GM18907 (cell line): ENCODE results near the gene IFRD1.
A peak's percentile ranks its signal among the peaks of the same experiment; 100 is the strongest.

Experiments
- ATAC-seq: cut with Tn5 transposase; IDR thresholded peaks from one replicate; pipeline ENCODE4 v1.9.1; 2021; ENCODE audit warnings: mild to moderate bottlenecking, moderate library complexity; ENCODE audit not compliant: unreplicated experiment

Gene IFRD1

DNA sequence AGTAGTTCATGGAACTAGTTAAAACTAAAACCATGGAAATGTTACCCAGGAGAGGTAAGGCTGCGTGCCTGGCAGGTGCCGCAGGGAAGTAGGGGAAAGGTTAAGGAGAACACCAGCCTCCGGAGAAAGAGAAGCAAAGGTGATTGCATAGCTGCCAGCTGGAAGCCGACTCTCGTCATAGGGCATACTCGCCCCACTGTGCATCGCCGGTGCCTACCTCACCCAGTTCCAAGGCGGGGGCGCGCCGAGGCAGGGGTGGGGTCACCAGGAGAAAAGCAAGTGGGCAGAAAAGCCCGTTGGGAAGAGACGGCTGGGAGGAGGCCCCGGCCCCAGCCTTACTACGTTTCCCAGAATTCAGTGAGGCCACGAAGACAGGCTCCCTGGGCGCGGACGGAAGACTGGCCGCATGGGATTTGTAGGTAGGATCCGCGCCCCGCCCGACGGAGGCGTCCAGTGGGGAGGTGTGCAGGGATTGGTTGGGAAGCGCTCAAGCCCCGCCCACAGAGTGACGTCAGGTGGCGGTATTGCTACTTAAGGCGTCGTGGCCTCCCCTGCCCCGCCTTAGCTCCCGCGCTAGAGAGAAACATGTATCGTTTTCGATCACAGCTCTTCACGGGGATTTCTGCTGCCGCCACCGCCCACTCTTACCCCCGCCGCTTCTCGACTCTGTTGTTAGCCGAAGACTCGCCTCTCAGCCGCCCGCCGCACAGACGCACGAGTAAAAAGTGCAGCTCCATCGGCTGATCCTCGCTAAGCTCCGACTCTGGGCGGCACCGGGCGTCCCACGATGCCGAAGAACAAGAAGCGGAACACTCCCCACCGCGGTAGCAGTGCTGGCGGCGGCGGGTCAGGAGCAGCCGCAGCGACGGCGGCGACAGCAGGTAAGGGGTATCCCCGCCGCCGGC is at the start of gene IFRD1:
Gene IFRD1, plus strand, starts transcription at position 559 of the 905 bp plus-strand sequence. Its CDS starts 229 bp downstream, at position 788.
- peak; percentile 82 for ATAC-seq

DNA sequence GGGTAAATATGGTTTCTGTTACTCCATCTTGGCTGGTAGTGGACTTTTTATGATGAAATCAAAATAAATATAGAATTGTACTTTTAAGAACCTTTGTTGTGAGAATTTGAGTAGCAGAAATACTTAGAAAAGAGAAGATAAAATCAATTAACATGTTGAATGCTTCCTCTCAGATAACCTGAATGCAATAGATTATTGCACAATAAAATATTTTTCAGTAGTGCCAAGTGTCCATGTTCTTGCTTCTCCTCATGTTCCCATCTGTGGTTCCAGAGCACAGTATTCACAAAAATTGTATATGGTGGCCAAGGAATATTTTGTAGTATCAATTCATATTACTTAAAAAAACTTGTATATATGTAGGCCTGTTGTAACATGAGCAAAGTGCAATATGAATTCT is 45.9 kb upstream of the IFRD1 start:
- no peak for ATAC-seq

- no peak for ATAC-seq
Measured at GRCh38 chr7:112405286-112405685, 45.0 kb upstream of the IFRD1 start.

DNA sequence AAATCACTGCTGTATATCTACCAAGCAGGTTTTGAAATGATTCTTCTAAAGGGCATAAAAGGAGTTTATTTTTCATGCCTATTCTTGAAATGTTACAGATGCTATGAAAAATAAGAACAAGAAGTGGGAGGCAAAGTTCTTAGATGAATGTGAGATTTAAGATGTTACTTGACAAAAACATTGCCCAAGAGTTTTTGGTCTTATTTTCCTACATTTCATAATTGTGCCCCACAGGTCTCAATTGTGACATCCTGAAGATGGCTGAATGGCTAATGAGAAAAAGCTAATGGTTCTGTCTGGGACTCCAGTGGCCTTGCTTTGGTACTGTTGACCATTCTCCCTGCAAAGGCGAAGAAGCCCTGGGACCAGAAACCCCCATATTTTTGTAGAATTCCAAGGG is 43.0 kb upstream of the IFRD1 start:
- no peak for ATAC-seq

DNA sequence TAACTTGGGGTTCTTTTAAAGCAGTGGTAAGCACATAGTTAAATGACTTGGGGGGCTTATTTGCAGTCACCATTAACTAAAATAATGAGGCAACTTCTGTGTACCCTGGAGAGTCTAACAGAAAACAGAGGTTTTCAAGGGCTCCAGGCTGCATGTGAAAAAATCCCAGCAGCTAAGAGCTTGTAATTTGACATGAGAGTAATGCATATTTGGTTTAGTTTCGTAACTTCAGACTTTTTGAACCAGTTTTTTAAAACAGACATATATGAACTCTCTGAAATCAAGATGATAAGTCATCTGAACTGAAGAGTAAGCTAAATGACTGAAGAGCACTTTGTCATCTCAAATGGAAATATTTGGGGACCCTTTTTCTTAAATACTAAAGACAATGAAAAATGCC is 40.2 kb upstream of the IFRD1 start:
- ATAC-seq = no peak

DNA sequence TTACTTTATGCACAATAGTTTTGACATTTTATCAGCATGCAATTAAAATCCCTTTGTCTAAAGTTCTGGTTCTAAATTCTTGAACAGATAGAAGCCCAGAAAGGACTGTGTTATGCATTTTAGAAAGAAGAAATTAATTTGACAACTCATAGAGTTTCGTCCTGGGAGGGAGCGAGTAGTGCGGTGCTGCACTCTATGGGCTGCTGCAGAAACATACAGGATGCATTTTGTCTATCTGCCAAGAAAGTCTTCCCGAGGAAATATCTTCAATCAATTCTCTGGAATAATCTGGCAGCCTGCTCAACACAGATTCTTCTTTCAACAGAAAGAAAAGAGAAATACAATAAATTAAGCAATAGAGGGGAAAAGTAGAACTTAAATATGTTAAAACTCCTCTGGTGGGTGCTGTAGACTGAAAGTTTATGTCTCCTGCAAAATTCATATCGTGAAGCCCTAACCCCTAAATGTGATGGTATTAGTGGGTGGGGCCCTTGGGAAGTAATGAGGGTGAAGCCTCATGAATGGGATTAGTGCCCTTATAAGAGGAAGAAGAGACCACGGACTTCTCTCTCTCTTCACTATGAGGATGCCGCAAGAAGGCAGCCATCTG is 39.0 kb upstream of the IFRD1 start:
- no peak for ATAC-seq

DNA sequence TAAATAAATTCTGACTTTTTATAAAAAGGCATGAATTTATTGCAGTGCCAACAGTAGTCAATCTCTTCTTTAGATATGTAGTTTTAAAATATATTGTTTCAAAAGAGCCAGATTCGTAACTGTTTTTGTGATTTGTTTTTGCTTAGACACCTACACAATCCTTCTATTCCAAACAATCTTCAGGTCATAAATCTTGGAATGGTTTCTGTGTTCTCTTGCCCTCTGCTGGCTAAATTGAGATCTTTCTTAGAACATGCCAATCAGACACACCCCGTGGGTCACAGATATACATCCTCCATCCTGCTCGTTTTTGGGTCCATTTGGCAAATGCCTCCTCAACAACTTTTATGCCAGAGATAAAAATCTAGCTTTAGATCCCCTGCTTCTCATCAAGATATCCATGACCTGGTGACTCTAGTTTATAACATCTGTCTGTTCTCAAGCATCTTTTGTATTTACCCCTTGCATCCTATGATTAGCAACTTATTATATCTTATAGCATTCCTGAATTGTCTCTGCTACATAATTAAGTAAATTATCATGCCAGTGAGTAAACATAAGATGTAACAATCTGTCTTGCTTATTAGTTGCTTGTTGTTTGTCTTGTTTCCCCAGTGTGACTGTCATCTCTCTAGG is 35.3 kb upstream of the IFRD1 start:
- ATAC-seq = no peak

DNA sequence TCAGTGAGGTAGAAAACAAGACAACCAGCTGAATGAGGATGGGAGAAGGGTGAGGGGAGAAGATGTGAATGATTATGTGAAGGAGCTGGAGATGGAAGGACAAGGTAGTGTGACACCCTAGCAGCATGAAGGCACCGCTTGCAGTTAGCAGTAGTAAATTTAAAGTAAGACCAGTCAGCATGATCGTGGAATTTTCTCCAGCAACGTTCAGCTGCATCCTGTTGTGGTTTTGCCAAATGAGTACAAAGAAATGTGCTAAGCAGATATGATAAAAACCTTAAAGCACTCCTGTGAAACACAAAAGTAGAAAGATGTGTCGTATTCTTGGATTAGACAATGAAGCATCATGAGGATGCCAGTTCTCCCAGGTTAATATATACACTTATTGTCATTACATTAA is 34.1 kb upstream of the IFRD1 start:
- ATAC-seq = no peak

DNA sequence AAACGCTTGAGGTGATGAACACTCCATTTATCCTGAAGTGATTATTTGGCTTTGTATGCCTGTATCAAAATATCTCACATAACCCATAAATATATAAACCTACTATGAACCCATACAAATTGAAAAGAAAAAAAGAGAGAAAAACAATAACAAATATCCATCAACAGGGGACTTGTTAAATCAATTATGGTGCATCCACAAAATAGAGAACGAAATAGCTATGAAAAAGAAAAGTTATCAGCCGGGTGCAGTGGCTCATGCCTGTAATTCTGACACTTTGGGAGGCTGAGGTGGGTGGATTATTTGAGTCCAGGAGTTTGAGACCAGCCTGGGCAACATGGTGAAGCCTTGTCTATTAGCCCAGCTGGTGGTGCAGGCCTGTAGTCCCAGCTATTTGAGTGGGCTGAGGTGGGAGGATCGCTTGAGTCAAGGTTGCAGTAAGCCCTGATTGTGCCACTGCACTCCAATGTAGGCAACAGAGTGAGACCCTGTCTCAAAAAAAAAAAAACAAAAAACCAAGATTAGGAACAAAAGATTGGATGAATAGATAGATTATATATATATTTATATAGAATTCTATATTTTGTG is 30.6 kb upstream of the IFRD1 start:
- no peak for ATAC-seq

DNA sequence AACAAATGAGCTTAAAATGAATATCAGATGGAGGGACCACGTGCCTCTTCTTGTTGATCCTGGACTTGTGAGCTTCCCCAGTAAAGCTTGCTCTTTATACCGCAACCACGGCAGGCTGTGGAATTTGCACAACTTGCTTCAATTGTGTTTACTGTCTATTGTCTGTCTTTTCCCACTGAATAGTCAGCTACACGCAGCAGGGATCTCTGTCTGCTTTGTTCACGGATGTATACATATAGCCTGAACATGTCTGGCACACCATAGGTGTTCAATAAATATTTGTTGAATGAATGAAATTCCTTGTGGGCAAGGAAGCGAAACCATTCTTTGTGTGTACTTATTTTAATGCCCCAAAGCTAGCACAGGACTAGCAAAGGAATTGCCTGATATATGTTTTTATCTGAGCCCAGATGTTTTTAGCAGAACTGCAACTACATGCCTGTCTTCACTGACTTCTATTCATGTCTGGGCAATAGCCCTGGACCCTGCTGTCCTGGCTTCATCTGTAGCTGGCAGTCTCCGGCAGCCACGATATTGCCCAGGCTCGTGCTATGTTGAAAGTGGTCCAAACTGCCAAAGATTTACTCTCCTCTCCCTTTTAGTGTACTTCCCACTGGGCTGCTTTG is 29.9 kb upstream of the IFRD1 start:
- ATAC-seq = no peak

DNA sequence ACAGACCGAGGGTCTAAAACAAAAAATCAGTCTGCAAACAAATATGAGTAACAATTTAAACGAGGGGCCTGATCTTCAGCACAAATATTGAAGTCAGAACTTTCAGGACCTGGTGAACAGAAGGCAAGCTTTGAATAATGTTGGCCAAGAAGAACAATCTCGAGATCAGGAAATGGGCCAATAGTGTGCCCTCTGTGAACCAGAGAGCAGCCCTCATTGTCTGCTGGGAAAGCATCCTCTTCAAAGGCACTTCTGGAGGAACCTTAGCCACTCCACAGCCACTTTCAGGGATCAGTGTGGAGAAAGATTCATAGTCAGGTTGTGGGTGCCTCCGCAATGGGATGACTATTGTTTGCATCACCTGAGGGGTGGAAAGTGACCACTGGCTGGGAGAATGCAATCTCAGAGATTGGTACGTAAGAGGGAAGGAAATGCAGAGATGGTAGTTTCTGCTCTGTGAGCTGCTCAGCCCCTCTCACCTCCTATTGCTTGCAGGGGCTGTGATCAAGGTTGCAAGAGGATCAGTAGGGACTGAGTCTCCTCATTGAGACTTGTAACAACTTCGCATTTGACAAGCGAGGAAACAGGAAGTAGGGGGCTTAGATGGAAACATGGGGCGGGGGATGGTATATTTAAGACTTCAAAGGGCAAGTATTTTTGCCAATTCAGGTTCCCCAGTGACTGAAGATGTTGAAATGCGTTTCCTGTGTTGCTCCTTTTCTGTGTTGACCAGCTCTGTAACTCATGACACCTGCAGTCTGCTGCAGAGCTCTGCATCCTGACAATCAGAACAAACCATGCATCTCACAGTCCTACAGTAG is 28.4 kb upstream of the IFRD1 start:
- ATAC-seq = peak; percentile 58

DNA sequence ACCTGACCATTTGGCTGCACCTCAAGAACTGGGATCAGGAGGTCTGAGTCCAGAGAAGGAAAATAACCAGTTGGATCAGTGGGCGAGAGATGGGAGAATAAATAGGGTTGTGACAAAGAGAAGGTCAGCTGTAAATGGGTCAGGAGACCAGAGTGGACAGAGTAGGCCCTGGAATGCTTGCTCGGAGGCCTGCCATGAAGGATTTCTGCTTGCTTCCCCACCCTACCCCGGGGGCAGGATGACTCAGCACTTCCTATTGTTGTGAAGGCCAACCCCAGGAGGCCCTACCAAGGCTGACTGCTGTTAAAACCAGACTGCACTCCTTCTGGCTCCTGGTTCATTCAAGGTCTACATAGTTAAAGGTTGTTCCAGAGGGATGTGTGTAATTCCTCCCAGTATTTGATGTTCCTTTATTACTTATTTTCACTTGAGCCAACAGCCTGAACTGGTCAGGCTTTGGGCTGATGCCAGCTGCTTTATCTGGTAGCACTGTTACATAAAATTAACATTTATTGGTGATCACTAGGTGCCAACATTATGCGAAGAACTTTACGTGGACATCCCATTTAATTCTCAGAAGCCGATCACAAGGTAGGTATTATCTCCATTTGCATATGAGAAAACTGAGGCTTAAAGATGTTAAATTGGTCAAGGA is 27.3 kb upstream of the IFRD1 start:
- ATAC-seq = no peak

DNA sequence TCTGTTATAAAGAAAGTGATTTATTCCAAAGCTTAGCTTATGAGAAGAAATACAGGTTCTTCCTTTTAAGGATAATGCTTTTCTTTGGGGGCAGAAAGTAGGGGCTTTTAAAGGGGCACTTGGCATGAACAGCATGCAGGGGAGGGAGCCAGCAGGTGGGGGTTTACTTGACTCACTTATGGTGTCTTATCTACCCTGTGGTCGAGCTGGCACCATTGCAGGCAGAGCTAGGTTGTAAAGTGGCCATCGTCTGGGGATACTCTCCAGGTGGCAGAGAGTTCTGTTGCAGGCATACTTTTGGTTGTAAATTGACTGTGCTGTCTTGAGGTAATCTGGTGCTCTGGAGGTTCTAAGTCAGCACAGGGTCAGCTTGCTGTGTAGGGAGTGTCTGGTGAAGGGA is 26.3 kb upstream of the IFRD1 start:
- ATAC-seq = no peak

GRCh38 chr7:112427984-112428383 is 22.3 kb upstream of the IFRD1 start:
- ATAC-seq = no peak

DNA sequence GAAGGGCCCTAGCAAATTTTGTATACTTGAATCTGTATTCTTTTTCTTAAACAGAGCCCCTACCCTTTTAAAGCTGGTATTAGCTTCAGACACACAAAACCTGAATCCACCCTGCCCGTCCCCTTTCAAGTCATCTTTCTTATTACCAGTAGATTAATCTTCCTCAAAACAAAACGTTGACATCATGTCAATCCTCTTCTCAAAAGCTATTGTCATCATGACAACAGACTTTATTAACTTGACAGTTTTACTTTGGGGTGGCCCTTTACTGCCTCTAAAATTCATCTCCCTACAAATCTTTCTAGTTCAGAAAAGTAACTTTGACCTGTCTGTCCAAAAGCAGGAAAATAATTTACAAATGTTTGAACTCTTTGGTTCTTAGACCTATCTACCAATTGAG is 21.5 kb upstream of the IFRD1 start:
- no peak for ATAC-seq

GRCh38 chr7:112430649-112431048 is 19.6 kb upstream of the IFRD1 start:
- ATAC-seq = no peak

- ATAC-seq = no peak
Measured at GRCh38 chr7:112431803-112432202, 18.5 kb upstream of the IFRD1 start.

DNA sequence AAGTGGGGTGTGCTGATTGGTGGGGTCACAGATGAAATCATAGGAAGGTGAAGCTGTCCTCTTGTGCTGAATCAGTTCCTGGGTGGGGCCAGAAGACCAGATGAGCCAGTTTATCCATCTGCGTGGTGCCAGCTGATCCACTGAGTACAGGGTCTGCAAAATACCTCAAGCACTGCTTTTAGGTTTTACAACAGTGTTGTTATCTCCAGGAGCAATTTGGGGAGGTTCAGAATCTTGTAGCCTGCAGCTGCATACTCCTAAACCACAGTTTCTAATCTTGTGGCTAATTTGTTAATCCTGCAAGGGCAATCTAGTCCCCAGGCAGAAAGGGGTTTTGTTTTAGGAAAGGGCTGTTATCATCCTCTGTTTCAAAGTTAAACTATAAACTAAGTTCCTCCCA is 17.0 kb upstream of the IFRD1 start:
- ATAC-seq = no peak

DNA sequence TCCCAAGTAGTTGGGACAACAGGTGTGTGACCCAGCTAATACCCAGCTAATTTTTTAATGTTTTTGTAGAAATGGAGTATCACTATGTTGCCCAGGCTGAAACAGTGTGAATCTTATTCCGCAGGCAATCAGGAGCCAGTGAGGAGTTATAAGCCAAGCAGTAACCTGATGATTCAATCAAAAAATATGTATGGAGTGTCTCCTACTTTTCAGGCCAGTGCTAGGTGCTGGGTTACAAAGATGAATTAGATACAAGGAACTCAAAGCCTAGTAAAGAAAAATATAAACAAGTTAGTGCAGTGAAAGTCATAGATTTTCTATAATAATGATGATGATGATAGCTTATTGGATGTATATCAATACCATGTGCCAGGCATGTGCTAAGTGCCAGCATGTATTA is 13.2 kb upstream of the IFRD1 start:
- no peak for ATAC-seq

DNA sequence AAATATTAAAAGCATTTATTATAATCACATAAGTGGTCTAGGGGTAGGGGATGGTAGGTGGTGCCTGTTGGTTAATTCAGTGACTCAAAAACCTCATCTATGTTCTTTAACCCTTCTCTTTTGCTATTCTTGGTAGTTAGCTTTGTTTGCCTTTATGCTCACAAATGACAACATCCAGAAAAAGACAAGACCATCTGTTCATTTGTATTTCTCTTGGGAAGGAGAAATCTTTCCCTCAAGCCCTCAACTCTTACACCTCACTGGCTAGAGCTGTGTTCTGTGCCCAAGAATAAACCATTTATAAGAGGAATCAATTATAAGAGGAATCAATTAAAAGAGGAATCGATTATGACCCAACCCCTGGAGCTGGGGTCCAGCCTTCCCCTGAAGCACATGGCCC is 10.8 kb upstream of the IFRD1 start:
- no peak for ATAC-seq
